ENCODE measurements around the gene C5orf46. TPM values are rescaled to one million over a fixed set of nuclear protein-coding genes. Genes with fewer than 3 reads are reported as not detected.

The C5orf46 gene
- total RNA-seq, 1 experiment from 2014 or later: not detected

GRCh38 chr5:147860641-147861025, 45.7 kb downstream of the C5orf46 start:
- TF ChIP-seq, protein P1, sequence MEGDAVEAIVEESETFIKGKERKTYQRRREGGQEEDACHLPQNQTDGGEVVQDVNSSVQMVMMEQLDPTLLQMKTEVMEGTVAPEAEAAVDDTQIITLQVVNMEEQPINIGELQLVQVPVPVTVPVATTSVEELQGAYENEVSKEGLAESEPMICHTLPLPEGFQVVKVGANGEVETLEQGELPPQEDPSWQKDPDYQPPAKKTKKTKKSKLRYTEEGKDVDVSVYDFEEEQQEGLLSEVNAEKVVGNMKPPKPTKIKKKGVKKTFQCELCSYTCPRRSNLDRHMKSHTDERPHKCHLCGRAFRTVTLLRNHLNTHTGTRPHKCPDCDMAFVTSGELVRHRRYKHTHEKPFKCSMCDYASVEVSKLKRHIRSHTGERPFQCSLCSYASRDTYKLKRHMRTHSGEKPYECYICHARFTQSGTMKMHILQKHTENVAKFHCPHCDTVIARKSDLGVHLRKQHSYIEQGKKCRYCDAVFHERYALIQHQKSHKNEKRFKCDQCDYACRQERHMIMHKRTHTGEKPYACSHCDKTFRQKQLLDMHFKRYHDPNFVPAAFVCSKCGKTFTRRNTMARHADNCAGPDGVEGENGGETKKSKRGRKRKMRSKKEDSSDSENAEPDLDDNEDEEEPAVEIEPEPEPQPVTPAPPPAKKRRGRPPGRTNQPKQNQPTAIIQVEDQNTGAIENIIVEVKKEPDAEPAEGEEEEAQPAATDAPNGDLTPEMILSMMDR (IDR thresholded peaks at IDR 0.05; ENCODE audit: insufficient read depth in 1 of 2, low read depth in 1 of 2, low read length in 1 of 2, severe bottlenecking in 1 of 2, unreplicated experiment in 1 of 2): no peak
- intact Hi-C loops (cut with micrococcal nuclease; ENCODE audit: unreplicated experiment): no loop called here
- ChIA-PET CTCF (interaction anchor here (1.0 kb wide), 1 partner anchor 27 kb away, joined by 4 read pairs; no protein-coding TSS in a partner anchor), POLR2A (no interaction called here)
- H3K4me3 ChIP-seq (ENCODE audit: low read depth, low read length): no peak overlapping the region
- H3K4me1 ChIP-seq: no peaks in the 10 kb centered on the region; the same call in 1 of the 2 replicates
- Mint-ChIP-seq H3K4me3 (ENCODE audit: unreplicated experiment) (no peak overlapping the region), H3K4me1 (ENCODE audit: low read depth, unreplicated experiment) (peaks cover 6% of the 10 kb centered on the region), H3K9me3 (ENCODE audit: unreplicated experiment) (no peaks in the 10 kb centered on the region), H3K36me3 (ENCODE audit: insufficient read depth, unreplicated experiment) (no peaks in the 10 kb centered on the region), H3K27ac (ENCODE audit: unreplicated experiment) (no peak overlapping the region), H3K27me3 (ENCODE audit: insufficient read depth, unreplicated experiment) (no peaks in the 10 kb centered on the region)
- no peaks in the 10 kb centered on the region for H3K36me3 ChIP-seq (ENCODE audit: control insufficient read depth, insufficient read depth, low read length)
- DNase-seq: no peak
- no TSS peak for BruUV-seq (replicated peaks)
- H3K9me3 ChIP-seq: no peaks in the 10 kb centered on the region
- no peaks in the 10 kb centered on the region for H3K27me3 ChIP-seq (replicated peaks; ENCODE audit: control insufficient read depth, insufficient read depth, low read length)

- no peak for DNase-seq
- H3K36me3 Mint-ChIP-seq (ENCODE audit: insufficient read depth, unreplicated experiment): no peaks in the 10 kb centered on the region
- peaks cover 6% of the 10 kb centered on the region for H3K4me1 Mint-ChIP-seq (ENCODE audit: low read depth, unreplicated experiment)
- CTCF ChIA-PET: interaction anchor here (1.0 kb wide), 1 partner anchor 27 kb away, joined by 4 read pairs; no protein-coding TSS in a partner anchor
- intact Hi-C loops (cut with micrococcal nuclease; ENCODE audit: unreplicated experiment): loop anchor here (10.0 kb wide), 1 partner anchor 245 kb away; no protein-coding TSS in a partner anchor
- H3K9me3 Mint-ChIP-seq (ENCODE audit: unreplicated experiment): no peaks in the 10 kb centered on the region
- no peaks in the 10 kb centered on the region for H3K27me3 ChIP-seq (replicated peaks; ENCODE audit: control insufficient read depth, insufficient read depth, low read length)
- POLR2A ChIA-PET: no interaction called here
- H3K27ac Mint-ChIP-seq (ENCODE audit: unreplicated experiment): no peak overlapping the region
- no peaks in the 10 kb centered on the region; the same call in 1 of the 2 replicates for H3K4me1 ChIP-seq
- H3K27me3 Mint-ChIP-seq (ENCODE audit: insufficient read depth, unreplicated experiment): no peaks in the 10 kb centered on the region
- no peaks in the 10 kb centered on the region for H3K36me3 ChIP-seq (ENCODE audit: control insufficient read depth, insufficient read depth, low read length)
- TF ChIP-seq, protein P1 (IDR thresholded peaks at IDR 0.05; ENCODE audit: insufficient read depth in 1 of 2, low read depth in 1 of 2, low read length in 1 of 2, severe bottlenecking in 1 of 2, unreplicated experiment in 1 of 2): no peak
- no peak overlapping the region for H3K4me3 ChIP-seq (ENCODE audit: low read depth, low read length)
- no TSS peak for BruUV-seq (replicated peaks)
- H3K4me3 Mint-ChIP-seq (ENCODE audit: unreplicated experiment): no peak overlapping the region
- H3K9me3 ChIP-seq: no peaks in the 10 kb centered on the region
Observed at GRCh38 chr5:147859962-147860640, 46.2 kb downstream of the C5orf46 start.

DNA sequence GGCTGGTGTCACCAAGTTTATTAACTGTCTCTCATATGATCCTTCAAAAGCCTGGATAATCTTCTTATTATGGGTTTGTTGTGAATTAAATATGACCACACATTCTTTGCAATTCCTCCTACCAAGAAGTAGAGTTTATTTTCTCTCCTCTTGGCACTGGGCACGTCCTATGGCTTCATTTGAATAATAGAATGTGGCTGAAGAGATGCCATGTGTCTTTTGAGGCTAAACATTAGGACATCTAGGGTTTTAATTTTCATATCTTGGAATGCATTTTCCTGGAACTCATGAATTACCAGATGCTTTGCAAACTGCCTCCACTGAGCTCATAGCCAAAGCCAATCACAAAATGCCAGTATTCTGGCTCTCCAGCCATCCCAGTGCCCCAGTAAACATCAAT, 47.8 kb downstream of the C5orf46 start:
- Mint-ChIP-seq H3K27me3 (ENCODE audit: insufficient read depth, unreplicated experiment) (no peaks in the 10 kb centered on the region), H3K9me3 (ENCODE audit: unreplicated experiment) (no peaks in the 10 kb centered on the region), H3K4me3 (ENCODE audit: unreplicated experiment) (no peak overlapping the region), H3K4me1 (ENCODE audit: low read depth, unreplicated experiment) (peaks cover 6% of the 10 kb centered on the region), H3K27ac (ENCODE audit: unreplicated experiment) (no peak overlapping the region), H3K36me3 (ENCODE audit: insufficient read depth, unreplicated experiment) (no peaks in the 10 kb centered on the region)
- no peaks in the 10 kb centered on the region for H3K9me3 ChIP-seq
- DNase-seq: no peak
- CTCF ChIA-PET: interaction anchor here (0.6 kb wide), 1 partner anchor 40 kb away, joined by 3 read pairs; no protein-coding TSS in a partner anchor
- TF ChIP-seq, protein P1 (IDR thresholded peaks at IDR 0.05; ENCODE audit: insufficient read depth in 1 of 2, low read depth in 1 of 2, low read length in 1 of 2, severe bottlenecking in 1 of 2, unreplicated experiment in 1 of 2): no peak
- no peaks in the 10 kb centered on the region; the same call in 1 of the 2 replicates for H3K4me1 ChIP-seq
- POLR2A ChIA-PET: no interaction called here
- intact Hi-C loops (cut with micrococcal nuclease; ENCODE audit: unreplicated experiment): loop anchor here (10.0 kb wide), 1 partner anchor 246 kb away; no protein-coding TSS in a partner anchor
- no TSS peak for BruUV-seq (replicated peaks)
- H3K27me3 ChIP-seq (replicated peaks; ENCODE audit: control insufficient read depth, insufficient read depth, low read length): no peaks in the 10 kb centered on the region
- H3K36me3 ChIP-seq (ENCODE audit: control insufficient read depth, insufficient read depth, low read length): no peaks in the 10 kb centered on the region
- H3K4me3 ChIP-seq (ENCODE audit: low read depth, low read length): no peak overlapping the region

Measured in Caco-2 (cell line).